Prostate gland (tissue), 2 donors: ENCODE data around the gene NRXN3.

Experiments
- CTCF ChIP-seq, 4 experiments: fragments of 200-600 bp in 2 of 4; fragments of 450-650 bp in 2 of 4; sonication (generic) in 2 of 4; IDR thresholded peaks; 1 replicate in 3 of 4; 2 replicates in 1 of 4; pipeline ENCODE4 v1.5.1; 2016 to 2019; ENCODE audit warnings: antibody characterized with exemption in 4 of 4, mild to moderate bottlenecking in 2 of 4, moderate library complexity in 2 of 4
- POLR2A ChIP-seq: fragments of 450-650 bp; IDR thresholded peaks from one replicate; pipeline ENCODE4 v1.6.1; 2016; ENCODE audit warnings: antibody characterized with exemption, mild to moderate bottlenecking
- POLR2AphosphoS5 ChIP-seq: sonication (generic); formaldehyde crosslinking; IDR thresholded peaks from one replicate; pipeline ENCODE4 v1.6.1; 2017; ENCODE audit warnings: antibody characterized with exemption

DNA sequence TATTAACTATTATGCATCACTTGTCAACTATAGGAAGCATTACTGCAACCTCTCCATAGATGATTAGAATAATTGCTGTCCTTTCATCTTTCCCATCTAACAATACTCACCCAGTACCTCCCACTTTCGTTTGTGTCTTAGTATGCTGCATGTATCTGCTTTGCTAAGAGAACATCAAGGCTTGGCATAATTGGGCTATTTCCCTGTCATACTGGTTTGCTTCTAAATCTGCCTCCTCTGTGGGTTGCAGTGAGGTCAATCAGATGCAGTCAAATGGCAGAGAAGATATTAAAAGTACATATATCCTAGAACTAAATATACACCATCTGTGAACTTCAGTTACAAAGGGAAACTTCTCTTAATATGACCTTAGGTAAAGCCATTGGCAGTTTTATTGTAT is 1330.3 kb downstream of the NRXN3 start:
- TF ChIP-seq CTCF (IDR thresholded peaks at IDR 0.05) (no peak), POLR2AphosphoS5 (no peak), POLR2A (no peak)
